GM10266 (cell line): ENCODE measurements around the gene RPTOR.
A peak's percentile ranks its signal among the peaks of the same experiment; 100 is the strongest.

ENCODE experiments used
- DNase-seq: peaks from one replicate; pipeline ENCODE4 v3.0.0; 2012; ENCODE audit errors: extremely low spot score
- TF ChIP-seq, protein P1 (sequence below): IDR thresholded peaks from 2 replicates; pipeline ENCODE4 v1.5.1; 2012; ENCODE audit warnings: mild to moderate bottlenecking, low read depth; ENCODE audit not compliant: control insufficient read depth, insufficient read depth; ENCODE audit errors: missing control alignments

RPTOR gene

DNA sequence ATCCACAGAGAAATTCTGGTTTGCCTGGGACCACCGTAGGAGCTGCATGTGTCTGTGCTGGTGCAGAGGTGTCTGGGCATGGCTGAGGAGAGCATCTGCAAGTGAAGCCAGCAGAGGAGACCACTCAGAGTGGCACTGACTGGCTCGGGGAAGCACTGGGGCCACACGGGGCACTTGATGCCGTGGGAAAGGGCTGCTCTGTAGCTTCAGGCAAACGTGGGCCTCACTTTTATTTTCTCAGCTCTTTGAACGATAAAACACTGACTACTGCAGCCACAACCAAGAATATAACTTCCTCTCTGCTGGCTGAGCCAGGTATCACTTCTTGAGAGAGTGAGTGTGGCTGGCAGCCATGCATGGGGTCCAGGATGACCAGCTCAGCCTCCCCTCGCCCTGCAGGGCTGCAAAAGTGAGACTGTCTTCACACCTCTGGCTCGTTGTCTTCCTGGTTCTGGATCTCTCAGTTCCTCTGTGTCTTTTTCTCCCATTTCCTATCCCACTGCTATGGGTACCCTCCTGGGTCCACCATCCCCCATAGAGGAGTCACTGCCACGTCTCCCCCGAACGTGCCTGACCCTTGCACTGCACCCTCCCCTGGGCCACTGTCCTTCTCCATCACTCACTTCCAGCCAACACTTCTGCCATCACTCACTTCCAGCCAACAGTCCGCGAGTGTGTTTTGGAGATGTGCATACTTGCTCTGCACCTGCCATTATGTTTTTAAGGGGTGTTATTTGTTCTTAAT, 245.6 kb downstream of the RPTOR start:
- DNase-seq = peak; percentile 78
- TF ChIP-seq, protein P1, sequence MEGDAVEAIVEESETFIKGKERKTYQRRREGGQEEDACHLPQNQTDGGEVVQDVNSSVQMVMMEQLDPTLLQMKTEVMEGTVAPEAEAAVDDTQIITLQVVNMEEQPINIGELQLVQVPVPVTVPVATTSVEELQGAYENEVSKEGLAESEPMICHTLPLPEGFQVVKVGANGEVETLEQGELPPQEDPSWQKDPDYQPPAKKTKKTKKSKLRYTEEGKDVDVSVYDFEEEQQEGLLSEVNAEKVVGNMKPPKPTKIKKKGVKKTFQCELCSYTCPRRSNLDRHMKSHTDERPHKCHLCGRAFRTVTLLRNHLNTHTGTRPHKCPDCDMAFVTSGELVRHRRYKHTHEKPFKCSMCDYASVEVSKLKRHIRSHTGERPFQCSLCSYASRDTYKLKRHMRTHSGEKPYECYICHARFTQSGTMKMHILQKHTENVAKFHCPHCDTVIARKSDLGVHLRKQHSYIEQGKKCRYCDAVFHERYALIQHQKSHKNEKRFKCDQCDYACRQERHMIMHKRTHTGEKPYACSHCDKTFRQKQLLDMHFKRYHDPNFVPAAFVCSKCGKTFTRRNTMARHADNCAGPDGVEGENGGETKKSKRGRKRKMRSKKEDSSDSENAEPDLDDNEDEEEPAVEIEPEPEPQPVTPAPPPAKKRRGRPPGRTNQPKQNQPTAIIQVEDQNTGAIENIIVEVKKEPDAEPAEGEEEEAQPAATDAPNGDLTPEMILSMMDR = no peak

DNA sequence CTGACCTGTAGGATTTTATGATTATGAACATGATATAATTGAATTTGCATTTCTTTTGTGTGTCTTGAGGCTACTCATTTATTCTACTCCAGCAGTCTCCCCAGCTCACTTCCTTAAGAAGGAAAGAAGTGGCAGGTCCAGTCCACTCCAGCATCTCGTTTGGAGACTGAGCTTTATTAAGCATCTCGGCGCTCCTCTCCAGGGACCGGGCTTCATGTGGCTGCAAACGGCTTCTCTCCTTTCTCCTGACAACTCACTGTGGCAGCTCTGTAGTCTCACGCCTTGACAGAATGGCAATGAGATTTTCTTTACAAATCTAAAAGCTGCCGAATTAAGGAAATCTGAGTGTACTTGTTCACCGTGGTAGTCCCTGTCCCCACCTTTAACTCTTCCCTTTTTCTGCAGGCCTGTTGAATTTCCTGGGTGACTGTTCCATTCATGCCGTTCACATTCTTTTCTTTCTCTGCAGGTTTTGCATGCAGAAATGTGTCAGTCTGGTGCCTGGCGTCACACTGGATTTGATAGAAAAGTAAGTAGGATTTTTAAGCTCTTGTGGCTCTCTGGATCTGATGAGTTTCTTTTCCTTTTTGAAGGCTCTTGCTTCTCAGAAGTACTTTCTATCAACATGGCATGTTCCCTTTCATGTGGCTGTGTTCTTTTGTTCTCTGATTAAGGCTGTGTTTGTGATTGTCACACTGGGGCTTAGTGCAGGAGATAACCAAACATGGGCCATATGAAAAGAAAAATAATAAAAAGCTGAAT, 246.5 kb downstream of the RPTOR start:
- DNase-seq = no peak
- TF ChIP-seq, protein P1 = no peak

DNA sequence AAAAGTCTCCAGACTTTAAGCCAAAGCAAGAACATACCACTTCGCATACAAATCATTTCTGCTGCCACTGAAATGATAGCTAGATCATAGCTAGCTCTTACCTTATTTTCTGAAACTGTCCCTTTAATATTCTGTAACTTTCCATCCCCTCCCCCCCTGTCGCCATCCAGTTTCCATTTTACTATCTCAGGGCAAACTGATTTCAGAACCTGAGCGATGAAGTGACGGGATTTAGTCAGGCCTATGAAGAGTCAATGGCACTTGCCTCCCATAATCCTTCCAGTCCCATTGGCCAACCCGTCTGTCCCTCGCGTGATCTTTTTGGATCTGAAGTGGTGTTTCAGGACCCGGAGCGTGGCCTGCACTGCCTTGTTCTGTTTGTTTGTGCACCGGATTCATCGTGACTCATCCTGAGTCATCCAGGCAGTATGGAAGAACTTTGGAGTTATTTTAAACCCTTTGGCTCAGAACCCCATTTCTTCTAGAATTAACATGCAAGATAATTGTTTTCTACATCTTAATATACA, 247.2 kb downstream of the RPTOR start:
- DNase-seq = no peak
- TF ChIP-seq, protein P1 = no peak

DNA sequence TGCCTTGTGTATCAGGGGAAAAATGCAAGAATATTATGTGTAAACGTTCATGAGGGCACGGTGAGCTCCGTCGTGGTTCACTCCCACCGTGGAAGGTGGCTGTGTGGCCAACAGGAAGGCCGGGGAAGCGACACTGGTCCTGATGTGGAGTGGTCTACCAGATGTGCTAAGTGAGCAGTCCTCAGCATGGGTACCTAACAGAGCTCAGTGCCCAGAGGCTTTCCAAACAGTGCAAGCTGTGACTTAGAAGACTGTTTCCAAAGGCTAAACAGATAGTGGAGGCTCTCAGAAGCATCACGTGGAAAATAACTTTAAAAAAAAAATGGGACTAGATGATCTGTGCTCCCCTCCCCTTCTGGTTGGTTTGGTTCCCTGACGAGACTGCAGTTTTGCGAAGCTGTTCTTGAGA, 247.7 kb downstream of the RPTOR start:
- DNase-seq = no peak
- TF ChIP-seq, protein P1 = no peak

DNA sequence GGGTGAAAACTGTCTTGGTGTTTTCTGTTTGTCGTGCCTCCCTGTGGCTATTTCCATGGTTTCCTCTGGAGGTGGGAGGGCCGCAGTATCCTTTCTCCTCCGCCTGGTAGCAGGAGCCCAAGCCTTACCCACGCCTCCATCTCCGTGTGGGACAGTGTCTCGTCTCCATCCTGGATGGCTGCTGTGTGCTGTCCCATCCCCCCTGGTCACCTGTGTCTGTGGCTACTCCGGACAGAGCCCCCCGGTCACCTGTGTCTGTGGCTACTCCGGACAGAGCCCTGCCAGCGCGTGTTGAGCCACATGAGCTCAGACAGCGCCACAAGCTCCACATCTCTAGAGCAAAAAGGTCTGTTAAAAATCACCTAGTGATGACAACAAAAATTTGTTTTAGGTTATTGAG, 248.8 kb downstream of the RPTOR start:
- TF ChIP-seq, protein P1 = no peak
- DNase-seq = no peak

DNA sequence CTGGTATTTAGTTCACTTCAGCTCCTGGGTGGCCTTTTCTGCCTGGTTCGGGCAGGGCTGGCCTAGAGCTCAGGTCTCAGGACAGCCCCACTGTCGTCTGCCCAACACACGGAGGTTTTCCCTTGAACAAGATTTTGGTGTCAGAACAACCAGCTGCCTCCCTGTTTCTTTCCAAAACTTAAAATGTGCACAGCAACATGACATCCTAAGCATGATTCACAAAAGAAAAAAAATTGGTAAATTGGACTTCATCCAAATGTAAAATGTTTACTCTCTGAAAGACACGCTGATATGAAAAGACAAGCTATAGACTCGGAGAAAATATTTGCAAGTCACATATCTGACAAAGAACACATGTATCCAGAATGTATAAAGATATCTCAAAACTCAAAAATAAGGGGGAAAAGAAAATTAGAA, 249.2 kb downstream of the RPTOR start:
- TF ChIP-seq, protein P1 = no peak
- DNase-seq = no peak

DNA sequence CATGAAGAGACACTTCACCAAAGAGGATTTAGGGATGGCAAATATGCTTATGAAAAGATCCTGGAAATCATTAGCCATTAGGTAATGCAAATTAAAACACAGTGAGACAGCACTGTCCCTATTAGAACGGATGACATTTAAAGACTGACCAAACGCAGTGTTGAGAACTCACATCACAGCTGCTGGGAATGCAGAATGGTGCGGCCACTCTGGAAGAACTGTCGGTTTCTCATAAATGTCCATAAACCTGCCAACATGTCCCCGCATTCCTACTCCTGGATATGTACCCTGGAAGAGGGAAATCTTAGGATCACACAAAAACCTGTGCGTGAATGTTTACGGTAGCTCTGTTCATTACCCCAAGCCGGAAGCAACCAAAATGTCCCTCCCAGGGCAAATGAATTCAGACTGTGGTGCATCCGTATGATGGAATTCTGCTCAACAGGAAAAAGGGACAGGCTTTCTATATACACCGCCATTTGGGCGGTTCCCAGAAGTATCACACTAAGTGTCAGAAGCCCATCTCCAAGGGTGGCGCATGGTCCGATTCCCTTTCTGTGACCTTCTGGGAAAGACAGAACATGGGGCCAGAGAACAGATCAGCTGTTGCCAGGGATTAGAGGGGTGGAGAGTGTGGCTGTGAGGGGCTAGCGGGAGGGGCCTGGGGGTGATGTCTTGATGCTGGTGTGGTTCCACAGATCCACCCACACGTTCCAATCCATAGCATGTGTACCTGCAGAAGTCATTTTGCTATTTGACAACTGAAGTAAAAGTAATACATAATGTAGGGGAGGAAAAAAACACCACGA, 249.8 kb downstream of the RPTOR start:
- TF ChIP-seq, protein P1 = no peak
- no peak for DNase-seq
